Stimulated activated CD4-positive, alpha-beta T cell treated with anti-CD3 and anti-CD28 coated beads, Interleukin-12 subunit alpha, Interleukin-12 subunit beta, amount 100 ng/mL, for 4 hours (primary cell): ENCODE measurements around the gene SPRYD4.
"Not testable (repeated sequence)": the region's sequence is repeated elsewhere in the genome, so short reads cannot be mapped to it uniquely, and the experiment has no call there.

Source experiments
- DNase-seq: peaks from one replicate; pipeline ENCODE4 v3.0.0-alpha.2; 2020

The SPRYD4 gene

DNA sequence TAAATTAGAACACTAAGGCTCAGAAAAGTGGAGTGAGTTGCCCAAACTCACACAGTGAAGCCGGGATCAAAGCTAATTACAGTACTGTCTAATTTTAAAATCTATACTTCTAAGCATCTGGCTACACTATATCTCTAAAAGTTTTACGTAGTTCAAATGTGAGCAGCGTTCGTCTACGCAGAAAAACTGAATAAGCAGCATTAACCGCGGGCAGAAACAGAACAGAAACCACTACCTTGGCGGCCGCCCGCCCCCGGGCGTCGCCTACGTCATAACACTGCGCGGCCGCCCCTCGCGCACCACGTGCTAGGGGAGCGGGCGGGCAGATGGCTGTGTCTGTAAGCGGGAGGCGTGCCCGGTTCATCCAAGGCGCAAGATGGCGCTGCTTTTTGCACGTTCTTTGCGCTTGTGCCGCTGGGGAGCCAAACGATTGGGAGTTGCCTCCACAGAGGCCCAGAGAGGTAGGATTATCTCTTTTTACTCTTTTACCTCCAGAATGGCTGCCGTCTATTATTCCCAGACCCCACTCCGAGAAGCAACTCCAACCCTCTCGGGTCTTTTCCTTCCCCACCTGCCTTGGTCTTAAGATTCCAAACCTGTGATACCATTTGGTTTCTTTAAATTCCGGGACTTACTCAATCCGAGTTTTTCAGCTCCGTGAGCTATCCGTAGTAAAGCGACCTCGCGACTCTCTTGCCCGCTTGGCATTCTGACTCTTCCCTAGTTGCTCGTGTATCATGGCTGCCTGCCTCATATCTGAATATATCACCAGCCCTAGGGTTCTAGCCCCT, at the start of gene SPRYD4:
Gene SPRYD4 (plus strand): TSS at position 363 of the 791 bp plus-strand sequence. CDS start 14 bp downstream, at position 377.
- DNase-seq, result peak; percentile 91

DNA sequence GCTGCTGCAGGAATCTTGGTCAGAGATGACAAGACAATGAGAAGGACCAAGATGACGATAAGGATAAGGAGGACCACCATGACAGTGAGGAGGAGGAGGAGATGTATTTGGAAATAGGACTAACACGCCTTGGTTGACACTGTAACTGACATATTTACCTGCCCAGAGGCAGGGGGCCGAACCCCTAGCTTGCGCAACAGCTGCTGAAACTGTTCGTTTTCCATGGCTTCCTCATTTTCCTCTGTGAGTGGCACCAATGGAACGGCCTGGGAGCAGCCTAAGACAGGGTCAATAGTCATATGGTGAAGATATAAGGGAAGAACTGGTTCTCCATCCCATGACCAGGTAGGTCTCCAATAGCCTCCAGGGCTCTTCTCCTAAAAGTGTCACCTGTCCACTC, 48.0 kb upstream of the SPRYD4 start:
- no peak for DNase-seq

DNA sequence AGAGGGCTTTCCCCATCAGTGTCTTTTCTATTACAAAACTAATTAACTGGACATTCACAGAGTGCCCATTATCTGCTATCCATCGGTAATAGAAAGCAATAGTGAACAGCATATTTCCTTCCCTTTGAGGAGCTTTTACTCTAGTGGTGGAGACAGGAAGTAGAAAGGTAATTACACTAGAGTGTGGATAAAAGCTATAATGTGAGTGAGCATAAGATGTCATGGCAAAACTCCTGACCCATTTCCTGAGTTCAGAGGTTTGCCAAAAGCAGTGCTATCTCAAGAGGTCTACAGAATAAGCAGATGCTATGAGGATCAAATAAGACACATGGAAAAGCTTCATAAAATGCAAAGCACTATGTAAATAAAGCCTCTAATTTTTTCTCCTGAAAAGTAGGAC, 43.2 kb upstream of the SPRYD4 start:
- no peak for DNase-seq

DNA sequence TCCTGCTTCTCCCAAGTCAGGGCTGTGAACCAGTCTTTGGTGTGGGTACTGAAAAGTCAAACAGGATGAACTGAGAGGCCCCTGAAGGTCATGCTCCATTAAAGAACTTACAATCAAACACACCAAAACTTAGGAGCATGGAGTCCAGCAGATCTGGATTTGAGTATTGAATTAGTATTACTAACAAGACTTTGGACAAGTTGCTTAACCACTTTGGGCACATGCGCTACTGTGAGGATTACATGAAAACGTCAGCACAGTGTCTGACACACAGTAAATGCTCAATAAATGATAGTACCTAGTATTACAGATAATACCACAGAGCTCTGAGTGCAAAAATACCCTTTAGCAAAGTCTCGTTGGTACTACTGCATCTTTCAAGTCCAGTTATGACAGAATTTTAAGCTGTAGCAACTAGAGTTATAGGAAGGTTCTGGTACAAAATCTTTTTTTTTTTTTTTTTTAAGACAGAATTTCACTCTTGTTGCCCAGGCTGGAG, 42.4 kb upstream of the SPRYD4 start:
- DNase-seq, result no peak

DNA sequence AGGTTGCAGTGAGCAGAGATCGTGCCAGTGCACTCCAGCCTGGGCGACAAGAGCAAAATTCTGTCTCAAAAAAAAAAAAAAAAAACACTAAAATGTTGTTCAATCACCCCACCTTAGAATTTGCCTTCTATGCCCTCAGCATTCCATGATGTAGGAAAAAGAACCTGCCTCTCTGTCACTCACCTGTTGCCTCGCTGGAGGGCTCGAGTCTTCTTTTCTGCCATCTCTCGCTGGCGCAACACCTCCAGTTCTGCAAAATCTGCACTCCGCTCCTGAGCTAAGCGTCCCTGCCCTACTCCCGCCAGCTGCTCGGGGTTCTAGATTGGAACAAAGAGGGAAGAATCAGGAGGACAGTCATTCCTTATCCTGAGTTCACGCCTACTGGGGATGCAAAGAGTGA, 37.1 kb upstream of the SPRYD4 start:
- no peak for DNase-seq

DNA sequence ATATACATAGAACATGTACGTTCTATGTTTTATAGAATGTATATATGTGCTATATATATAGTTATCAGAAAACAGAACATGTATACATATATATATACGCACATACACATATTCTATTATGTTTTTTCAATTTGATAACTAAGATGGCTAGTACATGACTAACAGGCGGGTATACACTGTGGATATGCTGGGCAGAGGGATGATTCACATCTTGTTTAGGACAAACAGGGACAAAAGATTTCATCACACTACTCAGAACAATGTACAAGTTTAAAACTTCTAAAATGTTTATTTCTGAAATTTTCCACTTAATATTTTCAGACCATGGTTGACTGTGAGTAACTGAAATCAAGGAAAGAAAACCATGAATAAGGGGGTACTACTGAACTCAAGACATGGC, 36.5 kb upstream of the SPRYD4 start:
- no peak for DNase-seq

DNA sequence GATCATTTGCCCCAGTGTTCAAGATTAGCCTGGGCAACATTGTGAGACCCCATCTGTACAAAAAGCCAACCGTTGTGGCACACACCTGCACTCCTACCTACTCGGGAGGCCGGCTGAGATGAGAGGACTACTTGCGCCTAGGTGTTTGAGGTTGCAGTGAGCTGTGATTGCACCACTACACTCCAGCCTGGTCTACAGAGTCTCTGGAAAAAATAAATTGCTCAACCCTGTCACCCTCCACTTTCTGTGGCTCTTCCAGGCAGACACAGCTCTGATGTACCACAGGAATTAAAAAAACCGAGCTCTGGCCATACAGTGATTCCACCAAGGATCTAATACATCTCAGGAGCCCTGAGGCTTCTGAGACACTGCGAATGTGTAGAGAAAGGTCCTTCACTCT, 33.5 kb upstream of the SPRYD4 start:
- DNase-seq, result no peak

DNA sequence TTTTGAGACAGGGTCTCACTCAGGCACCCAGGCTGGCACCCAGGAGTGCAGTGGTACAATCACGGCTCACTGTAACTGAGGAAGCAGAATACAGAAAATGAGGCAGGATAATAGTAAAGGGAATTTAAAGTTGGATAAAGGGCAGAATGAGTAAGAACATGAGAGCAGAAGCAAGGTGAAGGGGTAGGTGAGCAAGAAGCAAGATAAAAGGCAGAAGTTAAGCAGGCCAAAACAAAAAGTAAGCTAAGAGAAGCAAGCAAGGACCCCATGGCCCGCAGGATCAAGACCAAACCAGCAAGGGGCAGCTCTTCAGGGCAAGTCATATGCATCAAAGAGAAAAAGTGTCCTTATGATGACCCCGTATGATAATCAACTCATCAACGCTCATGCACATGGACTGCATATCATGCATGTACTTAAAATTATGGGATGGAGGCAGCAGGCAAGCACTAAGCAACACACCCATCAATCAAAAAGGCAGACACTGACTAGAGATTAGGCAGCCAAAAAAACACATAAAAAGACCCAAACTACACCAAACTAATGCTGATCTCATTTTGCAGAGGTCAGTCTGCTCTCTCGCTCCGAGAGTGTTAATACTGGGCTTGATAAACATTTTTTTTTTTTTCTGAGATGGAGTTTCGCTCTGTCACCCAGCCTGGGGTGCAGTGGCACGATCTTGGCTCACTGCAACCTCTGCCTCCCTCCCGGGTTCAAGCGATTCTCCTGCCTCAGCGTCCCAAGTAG, 30.8 kb upstream of the SPRYD4 start:
- no peak for DNase-seq

DNA sequence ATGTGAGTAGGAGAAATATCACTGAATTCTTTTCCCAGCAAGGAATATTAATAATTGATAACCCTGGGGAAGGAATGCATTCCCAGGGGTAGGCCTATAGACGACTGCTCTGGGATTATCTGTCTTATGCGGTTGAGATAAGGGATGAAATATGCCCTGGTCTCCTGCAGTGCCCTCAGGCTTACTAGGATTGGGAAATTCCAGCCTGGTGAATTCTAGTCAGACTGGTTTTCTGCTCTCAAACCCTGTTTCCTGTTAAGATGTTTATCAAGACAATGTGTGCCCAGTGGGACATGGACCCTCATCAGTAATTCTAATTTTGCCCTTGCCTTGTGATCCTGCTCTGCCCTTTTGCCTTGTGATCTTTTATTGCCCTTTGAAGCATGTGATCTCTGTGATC, 25.2 kb upstream of the SPRYD4 start:
- not testable (repeated sequence) for DNase-seq

DNA sequence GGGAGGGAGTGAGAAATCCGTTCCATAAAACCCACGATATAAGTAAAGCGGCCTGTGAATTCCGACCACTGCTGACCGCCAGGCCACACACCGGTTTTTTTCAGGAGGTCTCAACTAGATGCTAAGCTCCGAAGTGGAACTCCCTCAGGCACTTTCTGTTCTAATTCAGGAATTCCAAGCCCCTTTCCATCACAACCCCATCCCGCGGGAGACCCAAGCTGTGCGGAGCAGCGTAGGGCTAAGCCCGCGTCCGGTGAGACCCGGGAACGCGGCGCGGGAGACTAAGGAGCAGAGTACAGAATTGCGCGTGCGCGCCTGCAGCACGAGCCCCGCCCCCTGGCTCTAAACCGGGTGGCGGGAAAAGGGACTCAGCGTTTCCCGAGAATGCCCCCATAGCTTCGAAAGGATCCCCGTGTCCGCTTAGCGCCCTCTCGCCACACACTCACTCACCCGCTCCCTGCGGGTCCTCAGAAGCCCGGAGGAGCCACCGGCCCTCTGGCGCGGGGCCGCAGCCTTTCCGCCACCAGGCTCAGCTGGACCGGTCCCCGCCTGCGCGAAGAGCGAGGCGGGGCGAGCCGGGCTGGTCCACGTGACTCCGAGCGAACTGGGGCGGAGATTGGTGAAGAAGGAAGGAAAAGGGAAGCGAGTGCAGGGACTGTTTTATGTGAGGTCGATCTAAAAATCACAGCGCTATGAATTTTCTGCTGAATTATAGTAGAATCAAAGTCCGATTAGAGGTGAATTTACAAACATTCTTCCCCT, 19.3 kb upstream of the SPRYD4 start, which contains the start of gene TIMELESS:
Gene TIMELESS (minus strand): TSS at position 567 of the 762 bp plus-strand sequence. CDS start 15,256 bp downstream, outside the sequence.
- peak; percentile 82 for DNase-seq

DNA sequence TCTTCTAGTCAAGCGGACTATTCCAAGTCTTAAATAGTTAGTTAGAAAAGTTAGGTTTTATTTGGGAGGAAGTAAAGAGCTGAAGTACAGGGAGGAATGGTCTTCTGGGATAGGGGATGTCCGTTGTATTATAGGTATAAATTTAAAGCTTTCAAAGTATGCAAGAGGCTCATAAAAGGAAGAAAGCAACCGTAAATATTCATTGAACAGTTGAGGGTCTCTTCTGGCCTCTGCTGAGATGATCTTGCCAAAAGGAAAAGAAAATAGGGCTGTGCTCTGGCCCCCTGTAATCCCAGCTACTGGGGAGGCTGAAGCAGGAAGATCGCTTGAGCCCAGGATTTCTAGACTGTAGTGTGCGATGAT, 18.8 kb upstream of the SPRYD4 start:
- DNase-seq, result no peak

DNA sequence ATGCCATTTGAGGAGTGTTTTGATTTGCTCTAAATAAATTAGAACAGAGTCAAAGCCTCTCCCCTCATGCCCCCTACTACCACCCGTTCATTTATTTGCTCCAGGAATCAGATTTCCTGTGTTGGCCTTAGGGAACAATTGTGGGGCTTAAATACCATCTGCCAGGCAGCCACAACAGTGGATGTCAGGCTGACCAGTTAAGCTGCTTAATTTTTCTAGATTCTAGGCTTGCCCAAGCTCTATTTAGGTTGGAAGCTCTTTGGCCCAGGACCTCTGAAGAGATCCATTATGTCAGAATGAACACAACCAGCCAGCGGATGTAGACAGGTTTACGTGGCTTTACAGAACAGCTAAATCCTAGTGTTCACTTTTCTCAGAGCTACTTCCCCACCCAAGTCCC, 18.1 kb upstream of the SPRYD4 start:
- DNase-seq, result no peak

DNA sequence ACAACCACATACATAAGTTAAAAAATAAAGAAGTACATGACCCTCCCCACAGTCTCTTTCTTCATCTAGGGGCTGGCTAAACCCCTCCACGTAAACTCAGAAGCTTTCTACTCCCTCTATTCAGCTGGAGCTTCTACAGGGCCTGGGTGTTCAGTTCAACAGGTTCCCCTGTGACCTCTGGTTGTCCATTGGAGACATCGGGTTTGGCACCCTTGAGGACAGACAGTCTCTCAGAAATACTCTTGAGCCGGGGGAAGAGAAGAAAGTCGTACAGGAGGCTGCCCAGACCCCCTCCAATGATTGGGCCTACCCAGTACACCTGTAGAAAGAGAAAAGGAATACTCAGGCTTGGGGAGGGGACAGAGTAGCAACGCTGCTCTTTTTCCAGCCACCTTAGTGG, 17.2 kb upstream of the SPRYD4 start:
- DNase-seq, result no peak

DNA sequence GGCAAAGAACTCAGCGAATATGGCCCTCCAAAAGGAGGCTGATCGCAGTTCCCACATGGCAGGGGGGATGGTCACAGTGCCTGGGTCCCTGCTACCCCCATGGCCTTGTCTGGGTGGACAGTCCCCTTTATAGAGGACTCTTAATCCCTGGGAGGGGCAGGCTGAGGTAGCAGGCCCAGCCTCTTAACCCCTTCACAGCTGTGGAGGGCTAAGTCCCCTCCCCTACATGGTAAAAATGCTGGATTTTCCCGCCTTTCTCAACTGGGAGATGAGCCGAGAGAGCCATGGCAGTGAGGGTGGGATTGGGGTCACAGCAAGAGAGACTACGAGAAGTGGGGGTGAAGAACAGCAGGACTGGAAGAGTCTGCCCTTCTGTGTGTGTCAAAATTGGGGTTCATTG, 13.8 kb upstream of the SPRYD4 start, which contains the start of gene MIP:
Gene MIP (minus strand): TSS at position 101 of the 400 bp plus-strand sequence. CDS start 44 bp downstream, at position 57.
- no peak for DNase-seq

DNA sequence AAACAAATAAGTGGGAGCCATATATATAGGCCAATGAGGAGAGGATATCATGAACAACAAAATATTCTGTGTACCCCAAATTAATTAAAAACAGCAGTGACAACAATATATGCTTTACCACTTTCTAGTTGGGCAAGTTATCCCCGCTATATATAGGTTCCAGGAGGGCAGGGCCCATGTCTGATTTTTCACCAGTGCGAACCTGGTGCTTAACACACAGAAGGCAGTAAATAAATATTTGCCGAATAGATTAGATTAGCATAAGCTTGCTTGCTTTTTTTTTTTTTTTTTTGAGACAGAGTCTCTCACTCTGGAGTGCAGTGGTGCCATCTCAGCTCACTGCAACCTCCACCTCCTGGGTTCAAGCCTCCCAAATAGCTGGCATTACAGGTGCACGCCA, 10.6 kb upstream of the SPRYD4 start:
- DNase-seq, result no peak

DNA sequence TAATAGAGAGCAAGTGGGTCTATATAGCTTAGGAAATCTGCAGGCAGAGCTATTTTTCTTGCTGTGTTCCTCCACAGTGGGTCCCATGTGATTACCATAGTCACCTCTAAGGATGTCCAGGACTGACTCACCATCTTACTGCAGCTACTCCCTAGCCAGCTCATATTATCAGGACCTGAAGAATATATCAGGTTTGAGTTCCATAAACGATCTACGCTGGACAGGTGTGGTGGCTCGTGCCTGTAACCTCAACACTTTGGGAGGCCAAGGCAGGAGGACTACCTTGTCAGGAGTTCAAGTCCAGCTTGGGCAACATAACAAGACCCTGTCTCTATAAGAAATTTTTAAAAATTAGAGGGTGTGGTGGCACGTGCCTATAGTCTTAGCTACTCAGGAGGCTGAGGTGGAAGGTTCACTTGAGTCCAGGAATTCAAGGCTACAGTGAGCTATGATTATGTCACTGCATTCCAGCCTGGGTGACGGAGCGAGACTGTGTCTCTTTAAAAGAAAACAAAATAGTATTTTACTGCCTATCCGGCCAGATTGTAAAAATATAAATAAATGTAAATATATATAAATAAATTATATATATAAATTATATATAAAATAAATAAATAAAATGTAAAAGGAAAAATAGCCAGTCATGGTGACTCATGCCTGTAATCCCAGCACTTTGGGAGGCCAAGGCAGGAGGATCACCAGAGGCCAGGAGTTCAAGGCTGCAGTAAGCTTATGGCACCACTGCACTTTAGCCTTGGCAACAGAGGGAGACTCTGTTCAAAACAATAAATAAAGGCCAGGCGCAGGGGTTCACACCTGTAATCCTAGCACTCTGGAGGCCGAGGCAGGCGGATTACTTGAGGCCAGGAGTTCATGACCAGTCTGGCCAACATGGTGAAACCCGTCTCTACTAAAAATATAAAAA, 6.9 kb upstream of the SPRYD4 start:
- DNase-seq, result no peak

DNA sequence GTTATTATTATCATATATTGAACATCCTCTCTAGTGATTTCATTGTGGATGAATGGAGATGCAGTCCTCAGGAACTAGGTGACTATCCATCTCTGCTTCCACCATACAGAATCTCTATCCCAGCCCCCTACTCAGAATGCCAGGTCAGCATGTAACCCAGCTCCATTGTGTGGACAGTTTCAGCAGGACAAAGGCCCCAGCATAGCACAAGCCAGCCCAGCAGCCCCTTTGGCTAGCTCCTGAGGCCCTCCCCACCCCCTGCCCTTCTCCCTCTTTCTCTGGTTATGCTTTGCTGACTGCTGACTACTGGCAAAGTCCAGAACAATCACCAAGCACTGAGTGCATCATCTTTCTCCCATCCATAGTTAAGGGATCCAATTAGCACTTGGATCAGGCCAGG, 5.8 kb upstream of the SPRYD4 start:
- DNase-seq, result no peak

DNA sequence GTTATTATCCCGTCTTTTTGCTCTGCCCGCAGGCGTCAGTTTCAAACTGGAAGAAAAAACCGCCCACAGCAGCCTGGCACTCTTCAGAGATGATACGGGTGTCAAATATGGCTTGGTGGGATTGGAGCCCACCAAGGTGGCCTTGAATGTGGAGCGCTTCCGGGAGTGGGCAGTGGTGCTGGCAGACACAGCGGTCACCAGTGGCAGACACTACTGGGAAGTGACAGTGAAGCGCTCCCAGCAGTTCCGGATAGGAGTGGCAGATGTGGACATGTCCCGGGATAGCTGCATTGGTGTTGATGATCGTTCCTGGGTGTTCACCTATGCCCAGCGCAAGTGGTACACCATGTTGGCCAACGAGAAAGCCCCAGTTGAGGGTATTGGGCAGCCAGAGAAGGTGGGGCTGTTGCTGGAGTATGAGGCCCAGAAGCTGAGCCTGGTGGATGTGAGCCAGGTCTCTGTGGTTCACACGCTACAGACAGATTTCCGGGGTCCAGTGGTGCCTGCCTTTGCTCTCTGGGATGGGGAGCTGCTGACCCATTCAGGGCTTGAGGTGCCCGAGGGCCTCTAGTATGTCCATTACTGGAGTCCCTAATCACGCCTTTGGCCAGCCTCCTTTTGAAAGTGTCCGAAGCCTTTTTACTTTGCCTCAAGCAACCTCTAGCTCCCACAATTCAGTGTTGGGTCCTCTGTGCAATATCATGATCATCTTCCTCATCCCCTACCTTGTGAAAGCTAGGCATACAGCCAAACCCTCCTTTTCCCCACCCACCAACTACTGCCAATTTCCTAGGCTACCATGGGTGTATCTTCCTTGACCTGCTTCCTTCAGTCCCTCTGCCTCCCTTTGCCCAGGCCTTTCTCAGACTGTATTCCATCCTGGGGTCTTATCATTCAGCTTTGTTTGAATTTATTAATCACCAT, 891 bp downstream of the SPRYD4 start:
- DNase-seq, result no peak

DNA sequence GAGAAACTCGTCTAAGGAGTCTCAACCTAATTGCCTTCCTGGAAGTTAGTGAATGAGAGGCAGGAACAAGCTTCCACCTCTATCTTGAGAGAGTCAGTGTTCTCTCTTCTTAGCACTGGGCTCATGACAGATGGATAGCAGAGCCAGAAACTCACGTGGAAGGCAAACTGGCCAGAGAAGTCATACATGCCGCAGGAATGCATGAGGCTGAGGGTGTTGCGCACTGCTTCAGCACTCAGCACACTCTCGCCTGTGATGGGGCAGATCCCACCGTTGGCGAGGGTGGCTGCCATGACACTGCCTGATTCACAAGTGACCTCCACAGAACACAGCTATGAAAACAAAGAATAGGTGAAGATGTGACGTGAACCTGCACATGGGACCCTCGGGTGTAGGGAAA, 6.0 kb downstream of the SPRYD4 start:
- DNase-seq, result no peak

DNA sequence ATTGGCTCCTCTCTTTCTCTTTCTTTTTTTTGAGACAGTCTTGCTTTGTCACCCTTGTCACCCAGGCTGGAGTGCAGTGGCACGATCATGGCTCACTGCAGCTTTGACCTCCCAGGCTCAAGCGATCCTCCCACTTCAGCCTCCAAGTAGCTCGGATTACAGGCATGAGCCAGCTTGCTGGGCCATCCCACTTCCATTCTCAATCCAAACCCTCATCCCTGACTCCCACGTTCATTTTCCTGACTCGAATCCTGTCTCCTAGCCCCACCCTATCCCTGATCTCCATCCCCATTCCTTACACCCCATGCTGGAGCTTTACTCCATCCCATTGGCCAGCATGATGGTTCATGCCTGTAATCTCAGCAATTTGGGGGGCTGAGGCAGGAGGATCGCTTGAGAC, 7.8 kb downstream of the SPRYD4 start:
- DNase-seq, result no peak

DNA sequence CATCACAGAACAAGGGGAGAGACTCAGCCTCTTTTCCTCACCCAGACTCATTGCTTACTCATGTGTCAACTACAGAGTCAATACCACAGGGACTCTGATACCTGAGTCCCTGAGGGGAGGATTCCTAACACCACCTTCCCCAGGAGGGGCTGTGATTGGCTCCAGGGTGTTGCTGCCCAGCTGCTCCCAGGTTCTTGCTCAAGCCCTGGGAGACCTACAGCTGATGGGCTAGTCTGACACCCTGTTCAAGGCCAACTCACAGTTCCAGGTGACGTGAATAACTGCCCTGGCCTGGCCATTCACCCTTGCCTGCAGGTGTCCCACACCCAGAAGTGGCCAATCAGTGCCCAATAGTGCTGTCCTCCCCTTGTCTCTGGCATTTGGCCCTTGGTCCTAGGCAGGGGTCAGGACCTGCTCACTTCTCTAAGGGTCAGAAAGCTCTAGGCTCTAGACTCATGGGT, 8.6 kb downstream of the SPRYD4 start:
- no peak for DNase-seq
